Ascending aorta (tissue), 2 donors: ENCODE measurements around the gene LRRC3B. TPM values are rescaled to one million over a fixed set of nuclear protein-coding genes. Genes with fewer than 3 reads are reported as not detected.

ENCODE experiments used
- DNase-seq, 2 donors: peaks; one replicate each; pipeline ENCODE4 v3.0.0-alpha.2; 2019; ENCODE audit warnings: low spot score in 2 of 2
- H3K27ac ChIP-seq, 2 donors: fragments of 200-600 bp; sonication (generic); one replicate each; pipeline ENCODE4 v1.5.1; 2016 to 2017; ENCODE audit warnings: mild to moderate bottlenecking in 1 of 2
- H3K27me3 ChIP-seq: fragments of 200-600 bp; sonication (generic); one replicate; pipeline ENCODE4 v1.5.1; 2017
- H3K36me3 ChIP-seq, 2 donors: fragments of 200-600 bp; sonication (generic); one replicate each; pipeline ENCODE4 v1.5.1; 2016
- H3K4me1 ChIP-seq, 2 donors: fragments of 200-600 bp; sonication (generic); one replicate each; pipeline ENCODE4 v1.5.1; 2016 to 2017; ENCODE audit warnings: mild to moderate bottlenecking in 1 of 2
- H3K4me3 ChIP-seq, 2 donors: fragments of 200-600 bp; sonication (generic); one replicate each; pipeline ENCODE4 v1.5.1; 2016 to 2017; ENCODE audit warnings: mild to moderate bottlenecking in 1 of 2
- H3K9me3 ChIP-seq, 2 donors: fragments of 200-600 bp; sonication (generic); one replicate each; pipeline ENCODE4 v1.5.1; 2016
- intact Hi-C: fragments of 100-400 bp; cut with DNase I; formaldehyde crosslinking; loops from one replicate; pipeline ENCODE4 v1.15.1; 2023
- total RNA-seq: library from RNA; depleted of rRNA; stranded (reverse); fragments of >200 nt; gene quantifications from one replicate; pipeline ENCODE4 v1.1.0, GENCODE V29; 2016
- TF ChIP-seq, protein P1 (sequence below), 3 experiments: fragments of 200-600 bp in 2 of 3; fragments of 450-650 bp in 1 of 3; sonication (generic) in 2 of 3; IDR thresholded peaks; one replicate each; pipeline ENCODE4 v1.5.1; 2016 to 2019; ENCODE audit warnings: antibody characterized with exemption in 3 of 3, mild to moderate bottlenecking in 1 of 3, moderate library complexity in 1 of 3

The LRRC3B gene
- total RNA-seq, 1 donor from 2014 or later, result not detected

DNA sequence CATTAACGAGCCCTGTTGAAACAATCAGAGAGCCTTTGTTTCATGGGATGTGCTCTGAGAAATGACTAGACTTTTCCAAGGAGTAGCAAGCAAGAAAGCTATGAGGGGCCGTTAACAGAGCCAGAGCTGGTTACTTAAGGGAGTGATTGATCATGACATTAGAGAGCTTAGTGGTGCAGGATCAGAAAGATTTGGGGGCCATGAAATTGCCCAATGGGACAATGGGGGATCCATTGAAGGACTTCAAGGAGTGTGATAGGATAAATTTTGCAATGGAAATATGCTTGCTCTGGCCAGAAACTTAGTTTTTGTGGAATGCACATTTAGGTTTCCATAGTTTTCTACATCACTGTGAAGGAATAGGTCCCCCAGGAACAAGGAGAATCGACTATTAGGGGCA is 45.6 kb downstream of the LRRC3B start:
- TF ChIP-seq, protein P1, sequence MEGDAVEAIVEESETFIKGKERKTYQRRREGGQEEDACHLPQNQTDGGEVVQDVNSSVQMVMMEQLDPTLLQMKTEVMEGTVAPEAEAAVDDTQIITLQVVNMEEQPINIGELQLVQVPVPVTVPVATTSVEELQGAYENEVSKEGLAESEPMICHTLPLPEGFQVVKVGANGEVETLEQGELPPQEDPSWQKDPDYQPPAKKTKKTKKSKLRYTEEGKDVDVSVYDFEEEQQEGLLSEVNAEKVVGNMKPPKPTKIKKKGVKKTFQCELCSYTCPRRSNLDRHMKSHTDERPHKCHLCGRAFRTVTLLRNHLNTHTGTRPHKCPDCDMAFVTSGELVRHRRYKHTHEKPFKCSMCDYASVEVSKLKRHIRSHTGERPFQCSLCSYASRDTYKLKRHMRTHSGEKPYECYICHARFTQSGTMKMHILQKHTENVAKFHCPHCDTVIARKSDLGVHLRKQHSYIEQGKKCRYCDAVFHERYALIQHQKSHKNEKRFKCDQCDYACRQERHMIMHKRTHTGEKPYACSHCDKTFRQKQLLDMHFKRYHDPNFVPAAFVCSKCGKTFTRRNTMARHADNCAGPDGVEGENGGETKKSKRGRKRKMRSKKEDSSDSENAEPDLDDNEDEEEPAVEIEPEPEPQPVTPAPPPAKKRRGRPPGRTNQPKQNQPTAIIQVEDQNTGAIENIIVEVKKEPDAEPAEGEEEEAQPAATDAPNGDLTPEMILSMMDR (IDR thresholded peaks at IDR 0.05), result no peak
- H3K4me3 ChIP-seq, result no peak overlapping the region
- intact Hi-C loops, result no loop called here

DNA sequence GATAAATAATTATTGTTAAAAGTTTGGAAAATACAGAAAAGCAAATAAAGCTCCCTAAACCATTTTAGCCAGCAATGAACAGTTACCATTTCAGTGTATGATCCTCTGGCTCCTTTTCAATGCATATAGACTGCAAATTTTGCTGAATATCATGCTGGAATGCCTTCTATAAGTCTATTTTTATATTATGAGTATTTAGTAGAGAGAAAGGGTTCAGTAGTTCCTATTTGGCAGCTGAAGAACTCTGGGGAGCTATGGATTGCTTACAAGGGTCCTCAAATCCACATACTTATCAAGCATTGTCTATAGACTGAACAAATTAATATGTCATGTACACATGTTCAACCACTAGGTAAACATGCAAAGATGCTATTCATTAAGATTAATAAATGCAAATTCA is 46.1 kb downstream of the LRRC3B start:
- Histone ChIP-seq H3K36me3 (no peaks in the 10 kb centered on the region), H3K4me1 (no peaks in the 10 kb centered on the region), H3K27ac (no peak overlapping the region), H3K4me3 (no peak overlapping the region), H3K9me3 (no peaks in the 10 kb centered on the region), H3K27me3 (no peaks in the 10 kb centered on the region)
- intact Hi-C loops, result no loop called here
- no peak for DNase-seq
- TF ChIP-seq, protein P1 (IDR thresholded peaks at IDR 0.05), result no peak

More for the DNA sequence above, 45.6 kb downstream of the LRRC3B start:
- Histone ChIP-seq H3K27me3 (no peaks in the 10 kb centered on the region), H3K27ac (no peak overlapping the region), H3K36me3 (no peaks in the 10 kb centered on the region), H3K9me3 (no peaks in the 10 kb centered on the region), H3K4me1 (no peaks in the 10 kb centered on the region)
- DNase-seq, result no peak

DNA sequence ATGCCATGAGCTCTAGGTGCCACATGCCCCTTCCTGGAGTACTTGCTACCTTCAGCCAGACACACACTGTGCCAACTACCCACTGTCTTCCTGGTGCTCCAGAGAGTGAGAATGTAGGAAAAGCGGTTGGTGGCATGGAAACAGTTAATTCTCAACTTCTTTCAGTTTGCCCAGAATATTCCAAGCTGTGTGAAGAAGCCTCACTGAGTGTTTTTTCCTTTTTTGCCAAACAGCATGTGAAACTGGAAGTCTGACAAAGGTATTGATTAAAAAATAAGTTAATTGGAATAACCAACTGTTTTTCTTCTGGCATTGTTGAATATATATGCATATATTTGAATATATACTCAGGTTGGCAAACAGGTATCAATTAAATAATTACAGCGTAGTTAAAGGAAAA is 52.8 kb downstream of the LRRC3B start:
- Histone ChIP-seq H3K9me3 (no peaks in the 10 kb centered on the region), H3K27me3 (no peaks in the 10 kb centered on the region), H3K4me1 (no peaks in the 10 kb centered on the region), H3K36me3 (no peaks in the 10 kb centered on the region), H3K4me3 (no peak overlapping the region), H3K27ac (no peak overlapping the region)
- TF ChIP-seq, protein P1 (IDR thresholded peaks at IDR 0.05), result no peak
- no peak for DNase-seq
- intact Hi-C loops, result no loop called here

DNA sequence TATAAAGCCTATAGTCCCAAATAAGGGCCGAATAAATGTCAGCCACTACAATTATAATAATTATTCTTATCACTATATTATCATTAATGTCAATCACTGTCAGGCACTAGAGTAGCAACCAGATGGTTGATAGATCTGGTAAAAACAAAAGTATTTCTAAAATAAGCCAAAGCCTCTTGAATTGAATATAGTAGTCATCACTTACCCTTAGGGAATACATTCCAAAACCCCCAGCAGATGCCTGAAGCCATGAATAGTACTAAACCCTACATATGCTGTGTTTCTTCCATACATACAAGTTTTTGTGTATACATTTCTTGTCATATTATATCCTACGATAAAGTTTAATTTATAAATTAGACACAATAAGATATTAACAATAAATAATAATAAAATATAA is 59.1 kb downstream of the LRRC3B start:
- no peaks in the 10 kb centered on the region for H3K9me3 ChIP-seq
- no peaks in the 10 kb centered on the region for H3K36me3 ChIP-seq
- no peak overlapping the region for H3K4me3 ChIP-seq
- TF ChIP-seq, protein P1 (IDR thresholded peaks at IDR 0.05), result no peak
- H3K4me1 ChIP-seq, result no peaks in the 10 kb centered on the region
- intact Hi-C loops, result no loop called here
- H3K27ac ChIP-seq, result no peak overlapping the region
- no peaks in the 10 kb centered on the region for H3K27me3 ChIP-seq
- DNase-seq, result no peak

DNA sequence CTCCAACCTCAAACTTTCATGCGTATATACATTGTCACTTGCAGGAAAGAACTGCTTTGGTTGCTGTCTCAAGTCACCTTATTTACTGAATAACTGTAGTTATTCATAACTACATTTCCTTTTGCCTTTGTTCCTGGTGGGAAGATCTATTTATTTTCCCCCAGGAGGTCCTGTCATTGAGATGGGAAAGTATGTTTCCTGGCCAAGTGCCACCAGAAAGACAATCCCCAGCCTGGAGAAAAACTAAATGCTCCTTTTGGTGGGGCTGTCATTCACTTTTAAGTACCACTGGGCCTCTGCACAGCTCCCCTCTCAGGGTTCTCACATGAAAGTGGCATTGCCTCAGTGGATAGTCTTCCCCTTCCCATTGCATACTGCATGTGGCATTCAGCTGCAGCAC is 59.8 kb downstream of the LRRC3B start:
- Histone ChIP-seq H3K9me3 (no peaks in the 10 kb centered on the region), H3K4me3 (no peak overlapping the region), H3K4me1 (no peaks in the 10 kb centered on the region), H3K36me3 (no peaks in the 10 kb centered on the region), H3K27me3 (no peaks in the 10 kb centered on the region), H3K27ac (no peak overlapping the region)
- TF ChIP-seq, protein P1 (IDR thresholded peaks at IDR 0.05), result no peak
- no peak for DNase-seq
- intact Hi-C loops, result no loop called here

DNA sequence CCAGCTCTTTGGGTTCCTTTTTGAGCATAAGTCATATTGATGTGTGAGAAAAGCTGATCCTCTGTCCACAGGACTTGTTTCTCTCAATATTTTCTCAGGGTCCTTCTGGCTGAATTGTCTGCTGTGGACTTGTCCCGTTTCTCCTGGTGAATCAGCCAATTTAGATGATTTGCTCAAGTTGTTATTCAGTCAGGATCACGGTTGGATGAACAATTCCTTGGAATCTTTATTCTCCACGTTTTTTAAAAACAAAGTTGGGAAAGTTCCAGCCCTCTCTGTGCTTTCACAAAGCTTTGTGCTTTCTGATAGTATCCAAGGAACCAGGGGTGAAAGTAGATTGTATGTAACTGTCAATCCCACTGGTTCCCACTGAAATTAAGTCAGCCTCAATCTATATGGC is 61.3 kb downstream of the LRRC3B start:
- intact Hi-C loops, result no loop called here
- H3K4me1 ChIP-seq, result no peaks in the 10 kb centered on the region
- H3K9me3 ChIP-seq, result no peaks in the 10 kb centered on the region
- DNase-seq, result no peak
- H3K4me3 ChIP-seq, result no peak overlapping the region
- TF ChIP-seq, protein P1 (IDR thresholded peaks at IDR 0.05), result no peak
- no peaks in the 10 kb centered on the region for H3K27me3 ChIP-seq
- no peaks in the 10 kb centered on the region for H3K36me3 ChIP-seq
- H3K27ac ChIP-seq, result no peak overlapping the region
